CD4-positive, alpha-beta T cell treated with Interferon gamma for 1 hour (primary cell): ENCODE measurements around the gene PTGS1.

ENCODE experiments used
- DNase-seq: peaks from one replicate; pipeline ENCODE4 v3.0.0-alpha.2; 2020

Gene PTGS1

GRCh38 chr9:122376796-122377195, 6.0 kb downstream of the PTGS1 start:
- DNase-seq: no peak

GRCh38 chr9:122377241-122378164, 6.7 kb downstream of the PTGS1 start:
- no peak for DNase-seq

DNA sequence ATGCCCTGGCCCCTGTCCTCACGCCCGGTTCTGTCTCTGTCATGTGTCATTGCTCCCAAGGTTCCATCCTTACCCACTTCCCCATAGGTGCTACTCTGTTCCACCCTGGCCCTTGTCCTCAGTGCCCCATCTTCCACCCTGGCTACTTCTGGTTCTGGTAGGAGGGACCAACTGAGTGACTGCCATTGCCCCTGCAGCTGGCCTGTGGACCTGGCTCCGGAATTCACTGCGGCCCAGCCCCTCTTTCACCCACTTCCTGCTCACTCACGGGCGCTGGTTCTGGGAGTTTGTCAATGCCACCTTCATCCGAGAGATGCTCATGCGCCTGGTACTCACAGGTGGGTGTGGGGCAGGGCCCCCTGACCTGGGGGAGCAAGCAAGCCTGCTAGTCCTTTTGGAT, 7.4 kb downstream of the PTGS1 start:
- DNase-seq: no peak

DNA sequence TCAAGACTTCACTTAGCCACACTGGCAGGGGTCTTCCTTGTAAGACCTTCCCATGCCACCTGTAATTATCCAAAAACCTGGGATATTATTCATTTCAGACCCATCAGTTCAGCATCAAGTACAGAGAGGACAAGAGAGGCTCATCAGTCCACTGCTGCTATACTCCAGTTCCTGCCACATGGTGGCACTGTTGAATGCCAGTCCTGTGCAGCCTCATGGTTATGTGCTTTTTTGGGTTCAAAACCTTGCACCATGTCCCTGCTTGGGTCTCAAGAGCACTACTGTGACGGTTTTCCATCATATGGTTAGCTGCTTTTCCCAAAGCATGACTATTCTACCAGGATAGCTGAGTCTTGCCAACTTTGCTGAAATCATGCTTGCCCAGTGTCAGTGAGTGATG, 8.5 kb downstream of the PTGS1 start:
- DNase-seq: no peak

DNA sequence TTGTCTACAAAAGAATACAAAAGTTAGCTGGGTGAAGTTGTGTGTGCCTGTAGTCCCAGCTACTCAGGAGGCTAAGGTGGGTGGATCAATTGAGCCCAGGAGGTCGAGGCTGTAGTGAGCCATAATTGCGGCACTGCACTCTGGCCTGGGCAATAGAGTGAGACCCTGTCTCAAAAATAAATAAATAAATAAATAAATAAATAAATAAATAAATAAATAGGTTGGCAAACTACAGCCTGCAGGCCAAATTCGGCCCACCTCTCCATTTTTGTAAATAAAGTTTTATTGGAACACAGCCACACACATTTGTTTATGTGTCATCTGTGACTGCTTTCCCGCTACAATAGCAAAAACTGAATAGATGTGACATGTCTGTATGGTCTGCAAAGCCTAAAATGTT, 9.5 kb downstream of the PTGS1 start:
- no peak for DNase-seq

DNA sequence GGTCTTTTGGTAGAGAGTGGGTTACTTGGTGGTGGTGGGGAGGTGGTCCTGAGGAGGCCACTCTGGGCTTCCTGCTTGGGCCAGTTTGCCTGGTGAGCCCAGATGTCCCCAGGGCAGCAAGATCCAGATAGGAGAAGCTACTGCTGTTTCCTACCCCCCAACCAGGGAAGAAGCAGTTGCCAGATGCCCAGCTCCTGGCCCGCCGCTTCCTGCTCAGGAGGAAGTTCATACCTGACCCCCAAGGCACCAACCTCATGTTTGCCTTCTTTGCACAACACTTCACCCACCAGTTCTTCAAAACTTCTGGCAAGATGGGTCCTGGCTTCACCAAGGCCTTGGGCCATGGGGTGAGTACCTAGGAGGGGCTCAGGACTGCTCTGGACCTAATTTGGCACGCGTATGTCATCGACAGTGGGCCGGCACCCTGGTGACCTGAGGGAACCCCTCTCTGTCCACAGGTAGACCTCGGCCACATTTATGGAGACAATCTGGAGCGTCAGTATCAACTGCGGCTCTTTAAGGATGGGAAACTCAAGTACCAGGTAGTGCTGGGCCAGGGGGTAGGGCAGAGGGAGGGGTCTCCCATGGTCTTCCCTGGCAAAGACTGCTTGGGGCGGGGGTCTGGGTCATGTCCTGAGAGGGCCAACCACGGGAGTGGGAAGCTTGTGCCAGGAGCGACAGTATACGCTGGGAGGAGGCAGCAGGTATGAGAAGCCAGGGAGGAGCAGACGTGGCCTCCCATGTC, 10.6 kb downstream of the PTGS1 start:
- DNase-seq: no peak

- no peak for DNase-seq
Observed at GRCh38 chr9:122382901-122383850, 12.4 kb downstream of the PTGS1 start.

DNA sequence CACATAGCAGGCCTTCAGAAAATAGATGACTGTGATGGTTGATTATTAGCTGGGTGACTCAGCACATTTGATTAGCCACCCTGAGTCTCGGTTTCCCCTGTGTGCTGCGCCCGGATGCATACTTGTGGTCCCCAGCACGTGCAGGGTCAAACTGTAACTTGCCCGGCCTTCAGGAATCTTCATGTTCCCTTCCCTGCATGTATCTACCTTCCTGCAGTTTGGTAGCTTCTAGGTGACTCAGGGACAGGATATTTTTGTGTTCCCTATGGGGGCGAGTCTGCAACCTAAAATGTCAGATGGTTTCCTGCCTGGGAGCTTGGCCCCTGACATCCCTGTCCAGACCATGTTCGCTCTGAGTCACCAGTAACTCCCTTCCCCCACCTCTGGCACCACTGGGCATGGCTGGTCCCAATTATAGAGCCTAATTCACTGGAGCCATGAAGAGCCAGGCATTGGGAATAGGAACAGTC, 13.2 kb downstream of the PTGS1 start:
- DNase-seq: no peak

DNA sequence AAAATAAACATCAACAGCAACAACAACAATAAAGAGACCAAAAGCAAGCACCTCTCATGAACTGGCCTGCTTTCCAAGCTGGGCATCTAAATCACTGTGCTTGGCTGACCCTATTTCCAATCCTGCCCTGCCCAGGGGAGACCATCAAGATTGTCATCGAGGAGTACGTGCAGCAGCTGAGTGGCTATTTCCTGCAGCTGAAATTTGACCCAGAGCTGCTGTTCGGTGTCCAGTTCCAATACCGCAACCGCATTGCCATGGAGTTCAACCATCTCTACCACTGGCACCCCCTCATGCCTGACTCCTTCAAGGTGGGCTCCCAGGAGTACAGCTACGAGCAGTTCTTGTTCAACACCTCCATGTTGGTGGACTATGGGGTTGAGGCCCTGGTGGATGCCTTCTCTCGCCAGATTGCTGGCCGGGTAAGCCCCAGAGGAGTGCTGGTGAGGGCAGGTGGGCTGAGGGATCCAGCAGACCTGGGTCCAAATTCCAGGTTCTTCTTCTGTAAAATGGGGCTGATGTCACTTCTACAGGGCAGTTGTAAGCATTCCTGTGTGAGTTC, 15.6 kb downstream of the PTGS1 start:
- no peak for DNase-seq

- DNase-seq: no peak
Observed at GRCh38 chr9:122387536-122387935, 16.7 kb downstream of the PTGS1 start.

- no peak for DNase-seq
Observed at GRCh38 chr9:122389195-122389594, 18.4 kb downstream of the PTGS1 start.

DNA sequence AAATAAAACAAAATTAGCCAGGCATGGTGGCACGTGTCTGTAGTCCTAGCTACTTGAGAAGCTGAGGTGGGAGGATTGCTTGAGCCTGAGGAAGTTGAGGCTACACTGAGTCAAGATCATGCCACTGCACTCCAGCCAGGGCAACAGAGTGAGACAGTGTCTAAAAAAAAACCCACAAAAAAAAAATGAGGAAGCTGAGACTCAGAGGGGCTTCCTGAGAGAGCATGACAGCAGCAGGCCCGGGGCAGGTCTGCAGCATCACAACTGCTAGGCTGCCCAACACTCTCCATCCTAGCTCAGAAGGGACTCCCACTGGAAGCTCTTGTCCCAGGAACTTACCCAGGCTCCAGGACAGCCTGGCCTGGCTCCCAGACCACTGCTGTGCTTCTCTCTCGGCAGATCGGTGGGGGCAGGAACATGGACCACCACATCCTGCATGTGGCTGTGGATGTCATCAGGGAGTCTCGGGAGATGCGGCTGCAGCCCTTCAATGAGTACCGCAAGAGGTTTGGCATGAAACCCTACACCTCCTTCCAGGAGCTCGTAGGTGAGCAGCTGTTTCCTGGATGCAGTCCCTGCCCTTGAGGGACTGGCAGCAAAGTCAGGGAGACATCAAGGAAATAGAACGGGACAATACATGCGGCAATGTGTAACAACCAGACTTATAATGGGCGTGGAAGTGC, 19.1 kb downstream of the PTGS1 start:
- peak; percentile 39 for DNase-seq

DNA sequence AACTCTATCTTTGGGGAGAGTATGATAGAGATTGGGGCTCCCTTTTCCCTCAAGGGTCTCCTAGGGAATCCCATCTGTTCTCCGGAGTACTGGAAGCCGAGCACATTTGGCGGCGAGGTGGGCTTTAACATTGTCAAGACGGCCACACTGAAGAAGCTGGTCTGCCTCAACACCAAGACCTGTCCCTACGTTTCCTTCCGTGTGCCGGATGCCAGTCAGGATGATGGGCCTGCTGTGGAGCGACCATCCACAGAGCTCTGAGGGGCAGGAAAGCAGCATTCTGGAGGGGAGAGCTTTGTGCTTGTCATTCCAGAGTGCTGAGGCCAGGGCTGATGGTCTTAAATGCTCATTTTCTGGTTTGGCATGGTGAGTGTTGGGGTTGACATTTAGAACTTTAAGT, 21.5 kb downstream of the PTGS1 start:
- DNase-seq: no peak

- DNase-seq: no peak
Observed at GRCh38 chr9:122392714-122393113, 21.9 kb downstream of the PTGS1 start.

DNA sequence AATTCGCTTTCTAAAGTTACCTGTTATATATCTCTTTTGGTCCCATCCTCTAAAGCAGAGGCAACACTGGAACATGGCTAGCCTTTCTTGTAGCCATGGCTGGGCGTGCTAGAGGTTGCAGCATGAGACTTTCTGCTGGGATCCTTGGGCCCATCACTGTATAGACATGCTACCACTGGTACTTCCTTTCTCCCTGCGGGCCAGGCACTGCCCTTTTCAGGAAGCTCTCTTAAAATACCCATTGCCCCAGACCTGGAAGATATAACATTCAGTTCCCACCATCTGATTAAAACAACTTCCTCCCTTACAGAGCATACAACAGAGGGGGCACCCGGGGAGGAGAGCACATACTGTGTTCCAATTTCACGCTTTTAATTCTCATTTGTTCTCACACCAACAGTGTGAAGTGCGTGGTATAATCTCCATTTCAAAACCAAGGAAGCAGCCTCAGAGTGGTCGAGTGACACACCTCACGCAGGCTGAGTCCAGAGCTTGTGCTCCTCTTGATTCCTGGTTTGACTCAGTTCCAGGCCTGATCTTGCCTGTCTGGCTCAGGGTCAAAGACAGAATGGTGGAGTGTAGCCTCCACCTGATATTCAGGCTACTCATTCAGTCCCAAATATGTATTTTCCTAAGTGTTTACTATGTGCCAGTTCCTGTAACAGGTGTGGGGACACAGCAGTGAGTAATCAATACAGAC, 22.6 kb downstream of the PTGS1 start:
- no peak for DNase-seq

DNA sequence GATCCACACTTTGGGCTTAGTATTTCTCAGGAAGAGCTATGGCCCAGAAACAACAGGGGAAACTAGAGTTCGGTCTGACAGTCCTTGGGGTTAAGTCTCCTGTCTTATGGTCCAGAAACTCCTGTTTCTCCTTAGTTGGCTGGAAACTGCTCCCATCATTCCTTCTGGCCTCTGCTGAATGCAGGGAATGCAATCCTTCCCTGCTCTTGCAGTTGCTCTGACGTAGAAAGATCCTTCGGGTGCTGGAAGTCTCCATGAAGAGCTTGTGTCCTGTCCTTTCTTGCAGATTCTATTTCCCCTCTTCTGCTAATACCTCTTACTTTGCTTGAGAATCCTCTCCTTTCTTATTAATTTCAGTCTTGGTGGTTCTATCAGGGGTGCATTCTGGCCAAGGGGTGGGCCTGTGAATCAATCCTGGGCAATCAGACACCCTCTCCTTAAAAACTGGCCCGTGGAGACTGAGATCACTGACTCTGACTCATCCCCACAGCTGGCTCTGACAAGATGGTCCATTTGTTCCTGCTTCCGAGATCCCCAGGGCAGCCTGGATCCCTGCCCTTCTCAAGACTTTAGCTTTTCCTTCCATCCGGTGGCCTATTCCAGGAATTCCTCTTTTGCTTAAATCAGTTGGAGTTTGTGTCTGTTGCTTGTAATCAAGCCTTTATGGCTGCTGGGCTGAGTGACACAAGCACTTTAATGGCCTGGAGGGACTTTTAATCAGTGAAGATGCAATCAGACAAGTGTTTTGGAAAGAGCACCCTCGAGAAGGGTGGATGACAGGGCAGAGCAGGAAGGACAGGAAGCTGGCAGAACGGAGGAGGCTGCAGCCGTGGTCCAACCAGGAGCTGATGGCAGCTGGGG, 23.7 kb downstream of the PTGS1 start:
- no peak for DNase-seq

- no peak for DNase-seq
Observed at GRCh38 chr9:122396614-122397148, 25.9 kb downstream of the PTGS1 start.

- no peak for DNase-seq
Observed at GRCh38 chr9:122397749-122398148, 26.9 kb downstream of the PTGS1 start.

- no peak for DNase-seq
Observed at GRCh38 chr9:122398371-122398924, 27.6 kb downstream of the PTGS1 start.

DNA sequence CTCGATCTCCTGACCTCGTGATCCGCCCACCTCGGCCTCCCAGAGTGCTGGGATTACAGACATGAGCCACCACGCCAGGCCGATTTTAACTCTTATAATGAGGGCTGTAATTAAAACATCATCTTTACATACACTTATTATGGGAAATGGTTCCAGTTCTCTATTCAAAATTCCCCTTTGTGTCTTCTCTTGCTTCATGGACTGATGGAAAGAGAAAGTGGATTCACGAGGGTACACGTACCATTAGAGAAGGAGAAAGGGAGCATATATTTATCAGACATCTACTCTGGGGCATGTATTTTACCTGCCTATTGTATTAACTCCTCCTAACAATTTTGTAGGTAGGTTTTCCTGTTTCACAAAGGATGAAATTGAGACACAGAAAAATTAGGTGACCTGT, 31.1 kb downstream of the PTGS1 start:
- DNase-seq: no peak
